GM21825 (cell line): ENCODE measurements around the gene ICA1.
A peak's percentile ranks its signal among the peaks of the same experiment; 100 is the strongest.
"Not testable (repeated sequence)": the region's sequence is repeated elsewhere in the genome, so short reads cannot be mapped to it uniquely, and the experiment has no call there.

ENCODE experiments used
- ATAC-seq: cut with Tn5 transposase; IDR thresholded peaks from one replicate; pipeline ENCODE4 v1.9.1; 2021; ENCODE audit warnings: mild to moderate bottlenecking, moderate library complexity; ENCODE audit not compliant: unreplicated experiment

Gene ICA1

GRCh38 chr7:8271960-8272359, 10.0 kb upstream of the ICA1 start:
- no peak for ATAC-seq

- ATAC-seq, result no peak
Observed at GRCh38 chr7:8263048-8263447, 1.1 kb upstream of the ICA1 start.

GRCh38 chr7:8260871-8261694, 884 bp downstream of the ICA1 start:
- ATAC-seq, result peak; percentile 14

- no peak for ATAC-seq
Observed at GRCh38 chr7:8259586-8260222, 2.3 kb downstream of the ICA1 start.

GRCh38 chr7:8258734-8259133, 3.2 kb downstream of the ICA1 start:
- ATAC-seq, result no peak

- ATAC-seq, result no peak
Observed at GRCh38 chr7:8258166-8258565, 3.8 kb downstream of the ICA1 start.

- no peak for ATAC-seq
Observed at GRCh38 chr7:8255680-8256655, 6.0 kb downstream of the ICA1 start.

GRCh38 chr7:8254667-8255066, 7.3 kb downstream of the ICA1 start:
- ATAC-seq, result no peak

GRCh38 chr7:8254215-8254614, 7.8 kb downstream of the ICA1 start:
- ATAC-seq, result no peak

GRCh38 chr7:8251195-8251594, 10.8 kb downstream of the ICA1 start:
- ATAC-seq, result no peak

- ATAC-seq, result no peak
Observed at GRCh38 chr7:8250547-8250946, 11.4 kb downstream of the ICA1 start.

GRCh38 chr7:8249121-8249520, 12.8 kb downstream of the ICA1 start:
- ATAC-seq, result no peak

GRCh38 chr7:8246020-8246419, 15.9 kb downstream of the ICA1 start:
- no peak for ATAC-seq

GRCh38 chr7:8245032-8245431, 16.9 kb downstream of the ICA1 start:
- not testable (repeated sequence) for ATAC-seq

GRCh38 chr7:8243059-8243458, 18.9 kb downstream of the ICA1 start:
- not testable (repeated sequence) for ATAC-seq

- ATAC-seq, result not testable (repeated sequence)
Observed at GRCh38 chr7:8239702-8240362, 22.1 kb downstream of the ICA1 start.

- no peak for ATAC-seq
Observed at GRCh38 chr7:8236780-8237407, 25.1 kb downstream of the ICA1 start.

GRCh38 chr7:8232999-8233847, 28.7 kb downstream of the ICA1 start:
- no peak for ATAC-seq

- no peak for ATAC-seq
Observed at GRCh38 chr7:8229927-8230326, 32.0 kb downstream of the ICA1 start.
